IPS-20b (cell line): ENCODE measurements around the gene DNLZ.

Experiments
- H3K27ac ChIP-seq: one replicate; pipeline ENCODE4 v1.5.1; 2013; ENCODE audit warnings: low read length
- H3K27me3 ChIP-seq: 2 replicates; pipeline ENCODE4 v1.6.1; 2013; ENCODE audit warnings: mild to moderate bottlenecking, low read length, inconsistent platforms; ENCODE audit not compliant: insufficient read depth
- H3K36me3 ChIP-seq: 2 replicates; pipeline ENCODE4 v1.6.1; 2013; ENCODE audit warnings: low read depth, mild to moderate bottlenecking, inconsistent platforms, low read length, moderate library complexity; ENCODE audit not compliant: insufficient read depth
- H3K4me1 ChIP-seq: 2 replicates; pipeline ENCODE4 v1.6.1; 2013; ENCODE audit warnings: mild to moderate bottlenecking, control low read depth, inconsistent platforms, low read length, moderate library complexity; ENCODE audit not compliant: insufficient read depth
- H3K4me3 ChIP-seq: 2 replicates; pipeline ENCODE4 v1.5.1; 2013; ENCODE audit warnings: mild to moderate bottlenecking, low read length, inconsistent platforms
- H3K9ac ChIP-seq: 2 replicates; pipeline ENCODE4 v1.6.1; 2013; ENCODE audit warnings: low read depth, mild to moderate bottlenecking, inconsistent platforms, low read length, moderate library complexity
- H3K9me3 ChIP-seq: 2 replicates; pipeline ENCODE4 v1.6.1; 2013; ENCODE audit warnings: mild to moderate bottlenecking, low read depth, low read length, inconsistent platforms; ENCODE audit not compliant: insufficient read depth

DNLZ gene

GRCh38 chr9:136330406-136330990 is 33.0 kb downstream of the DNLZ start:
- Histone ChIP-seq H3K9ac (no peak overlapping the region), H3K4me3 (no peak overlapping the region), H3K27me3 (no peaks in the 10 kb centered on the region), H3K4me1 (peaks cover 9% of the 10 kb centered on the region), H3K36me3 (no peaks in the 10 kb centered on the region), H3K9me3 (no peaks in the 10 kb centered on the region), H3K27ac (no peak overlapping the region)

GRCh38 chr9:136329636-136330405 is 33.7 kb downstream of the DNLZ start:
- no peak overlapping the region for H3K4me3 ChIP-seq
- no peak overlapping the region for H3K27ac ChIP-seq
- no peaks in the 10 kb centered on the region for H3K27me3 ChIP-seq
- no peaks in the 10 kb centered on the region for H3K36me3 ChIP-seq
- no peak overlapping the region for H3K9ac ChIP-seq
- peaks cover 9% of the 10 kb centered on the region for H3K4me1 ChIP-seq
- H3K9me3 ChIP-seq, result no peaks in the 10 kb centered on the region

- Histone ChIP-seq H3K4me3 (no peak overlapping the region), H3K27me3 (no peaks in the 10 kb centered on the region)
These were observed 34.3 kb downstream of the DNLZ start for GRCh38 chr9:136329211-136329627.

DNA sequence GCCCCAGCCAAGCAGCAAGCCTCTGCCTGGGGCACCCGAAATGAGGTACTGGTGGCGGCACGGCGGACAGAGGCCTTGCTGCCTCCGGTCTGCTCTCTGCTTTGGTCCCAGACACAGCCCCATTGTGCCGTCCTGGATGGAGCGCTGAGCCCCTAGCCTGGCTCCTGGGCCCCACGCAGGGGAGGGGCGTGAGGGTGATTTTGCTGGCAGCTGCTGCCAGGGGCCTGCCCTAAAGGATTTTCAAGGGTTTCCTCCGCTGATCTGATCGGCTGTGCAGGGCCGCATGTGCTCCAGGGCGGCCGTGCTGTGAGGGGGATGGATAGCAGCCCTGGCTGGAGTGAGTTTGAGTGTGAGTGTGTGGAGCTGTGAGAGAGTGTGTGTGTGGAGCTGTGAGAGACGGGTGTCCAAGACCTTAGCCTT is 34.9 kb downstream of the DNLZ start:
- H3K27ac ChIP-seq, result no peak overlapping the region

More at GRCh38 chr9:136329211-136329627, 34.3 kb downstream of the DNLZ start:
- H3K36me3 ChIP-seq, result no peaks in the 10 kb centered on the region
- H3K9ac ChIP-seq, result peak overlapping the region; percentile 27; the same call in 1 of the 2 replicates
- H3K9me3 ChIP-seq, result no peaks in the 10 kb centered on the region
- no peak overlapping the region for H3K27ac ChIP-seq
- H3K4me1 ChIP-seq, result peaks cover 9% of the 10 kb centered on the region

DNA sequence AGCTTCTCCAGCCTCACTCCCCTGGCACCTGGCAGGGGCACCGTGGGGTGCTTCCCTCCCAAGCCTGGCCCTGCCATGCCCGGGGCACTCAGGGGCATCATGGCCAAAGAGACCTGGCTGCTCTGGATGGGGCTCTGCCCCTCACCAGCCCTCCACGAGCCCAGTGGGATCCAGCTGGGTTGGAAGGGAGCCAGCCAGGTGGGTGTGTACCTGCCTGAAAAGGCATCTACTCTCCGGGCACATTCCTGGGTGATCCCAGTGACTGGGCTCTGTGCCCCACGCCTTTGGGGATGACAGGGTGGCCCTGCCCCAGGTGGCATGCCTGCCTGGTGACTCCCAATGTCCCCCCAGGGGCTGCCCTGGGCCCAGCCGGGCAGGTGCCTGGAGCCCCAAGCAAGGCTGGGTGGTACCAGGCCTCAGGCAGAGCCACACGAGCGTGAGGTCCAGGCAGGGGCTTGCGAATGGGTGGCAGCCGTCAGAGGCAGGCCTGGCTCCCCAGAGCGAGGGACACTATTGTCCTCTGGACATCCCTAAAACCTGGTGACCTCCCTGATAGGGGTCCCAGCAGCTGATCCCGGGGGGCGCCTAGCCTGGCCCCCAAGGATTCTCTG is 35.4 kb downstream of the DNLZ start:
- Histone ChIP-seq H3K36me3 (no peaks in the 10 kb centered on the region), H3K27me3 (no peaks in the 10 kb centered on the region), H3K4me3 (peak overlapping the region; percentile 58; the same call in 1 of the 2 replicates), H3K27ac (no peak overlapping the region), H3K9ac (peak overlapping the region; percentile 53; the same call in 1 of the 2 replicates), H3K9me3 (no peaks in the 10 kb centered on the region), H3K4me1 (peaks cover 9% of the 10 kb centered on the region)

More for the DNA sequence above, 34.9 kb downstream of the DNLZ start:
- H3K36me3 ChIP-seq, result no peaks in the 10 kb centered on the region
- peaks cover 9% of the 10 kb centered on the region for H3K4me1 ChIP-seq
- peak overlapping the region; percentile 58; the same call in 1 of the 2 replicates for H3K4me3 ChIP-seq
- H3K27me3 ChIP-seq, result no peaks in the 10 kb centered on the region
- peak overlapping the region; percentile 53; the same call in 1 of the 2 replicates for H3K9ac ChIP-seq
- no peaks in the 10 kb centered on the region for H3K9me3 ChIP-seq

- H3K9ac ChIP-seq, result peak within 1 kb of the TSS; percentile 53; the same call in 1 of the 2 replicates
These were observed 36.1 kb downstream of the DNLZ start, which contains the start of gene GPSM1 for GRCh38 chr9:136327304-136327974. GPSM1 (plus strand) TSS chr9:136327539; CDS start chr9:136327696, 157 bp downstream.

GRCh38 chr9:136326761-136327303 is 36.7 kb downstream of the DNLZ start:
- Histone ChIP-seq H3K27me3 (no peaks in the 10 kb centered on the region), H3K4me3 (no peak overlapping the region), H3K27ac (no peak overlapping the region), H3K9me3 (no peaks in the 10 kb centered on the region), H3K36me3 (no peaks in the 10 kb centered on the region), H3K9ac (peak overlapping the region; percentile 30; the same call in 1 of the 2 replicates), H3K4me1 (peaks cover 9% of the 10 kb centered on the region)

More at GRCh38 chr9:136327304-136327974, 36.1 kb downstream of the DNLZ start, which contains the start of gene GPSM1:
- H3K4me3 ChIP-seq, result peak within 1 kb of the TSS; percentile 58; the same call in 1 of the 2 replicates
- no peaks in the 10 kb centered on the region for H3K9me3 ChIP-seq
- no peaks in the 10 kb centered on the region for H3K36me3 ChIP-seq
- no peak within 1 kb of the TSS for H3K27ac ChIP-seq
- peaks cover 9% of the 10 kb centered on the region for H3K4me1 ChIP-seq
- no peaks in the 10 kb centered on the region for H3K27me3 ChIP-seq

DNA sequence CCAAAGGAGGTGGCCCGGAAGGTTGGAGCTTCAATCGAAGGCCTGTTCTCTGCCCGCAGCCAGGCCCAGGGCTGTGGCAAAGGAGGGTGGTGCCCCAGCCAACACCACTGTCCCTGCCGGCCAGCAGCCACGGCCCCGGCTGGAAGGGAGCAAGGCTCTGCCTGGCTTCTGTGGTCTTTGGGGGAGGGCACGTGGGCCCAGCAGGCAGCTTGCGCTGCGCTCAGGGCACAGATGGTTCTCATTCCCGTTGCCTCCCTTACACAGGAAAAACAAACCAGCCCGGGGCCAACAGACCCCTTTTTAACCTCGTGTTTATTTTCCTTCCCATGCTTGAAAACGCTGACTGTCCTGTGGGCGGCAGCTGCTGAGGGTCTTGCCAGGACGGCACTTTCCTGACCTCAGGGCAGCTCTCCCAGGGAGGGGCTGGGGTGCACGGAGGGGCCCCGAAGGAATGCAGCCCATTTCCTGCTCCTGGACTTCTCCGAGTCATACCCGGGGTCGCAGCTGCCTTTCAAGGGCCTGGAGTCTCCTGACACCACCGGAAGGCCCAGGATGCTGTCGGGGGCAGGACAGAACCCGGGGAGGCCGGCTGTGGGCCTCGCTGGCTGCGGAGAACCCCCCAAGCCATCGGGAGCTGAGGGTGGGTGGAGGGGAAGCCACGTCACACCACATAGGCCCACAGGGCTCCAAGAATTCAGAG is 37.3 kb downstream of the DNLZ start:
- Histone ChIP-seq H3K36me3 (no peaks in the 10 kb centered on the region), H3K27me3 (no peaks in the 10 kb centered on the region), H3K9ac (peak overlapping the region; percentile 37; the same call in 1 of the 2 replicates), H3K9me3 (no peaks in the 10 kb centered on the region), H3K4me3 (no peak overlapping the region), H3K4me1 (peaks cover 9% of the 10 kb centered on the region), H3K27ac (no peak overlapping the region)

DNA sequence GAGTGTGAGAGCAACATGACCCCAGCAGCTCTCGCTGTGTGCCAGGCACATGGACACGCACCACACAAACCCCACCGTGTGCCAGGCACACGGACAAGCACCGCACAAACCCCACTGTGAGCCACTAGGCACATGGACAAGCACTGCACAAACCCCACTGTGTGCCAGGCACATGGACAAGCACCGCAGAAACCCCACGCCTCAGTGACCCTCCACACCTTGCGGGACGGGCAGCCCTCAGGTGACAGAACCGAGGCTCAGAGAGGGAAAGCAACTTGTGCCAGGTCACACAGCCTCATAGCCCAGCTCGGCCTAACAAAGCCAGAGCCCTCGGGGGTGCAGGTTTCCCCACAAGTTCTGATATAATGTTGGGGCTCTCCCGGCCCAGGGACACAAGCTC is 38.2 kb downstream of the DNLZ start:
- H3K4me1 ChIP-seq, result peaks cover 9% of the 10 kb centered on the region
- H3K36me3 ChIP-seq, result no peaks in the 10 kb centered on the region
- H3K9ac ChIP-seq, result no peak overlapping the region
- no peaks in the 10 kb centered on the region for H3K27me3 ChIP-seq
- no peak overlapping the region for H3K27ac ChIP-seq
- H3K4me3 ChIP-seq, result no peak overlapping the region
- no peaks in the 10 kb centered on the region for H3K9me3 ChIP-seq

DNA sequence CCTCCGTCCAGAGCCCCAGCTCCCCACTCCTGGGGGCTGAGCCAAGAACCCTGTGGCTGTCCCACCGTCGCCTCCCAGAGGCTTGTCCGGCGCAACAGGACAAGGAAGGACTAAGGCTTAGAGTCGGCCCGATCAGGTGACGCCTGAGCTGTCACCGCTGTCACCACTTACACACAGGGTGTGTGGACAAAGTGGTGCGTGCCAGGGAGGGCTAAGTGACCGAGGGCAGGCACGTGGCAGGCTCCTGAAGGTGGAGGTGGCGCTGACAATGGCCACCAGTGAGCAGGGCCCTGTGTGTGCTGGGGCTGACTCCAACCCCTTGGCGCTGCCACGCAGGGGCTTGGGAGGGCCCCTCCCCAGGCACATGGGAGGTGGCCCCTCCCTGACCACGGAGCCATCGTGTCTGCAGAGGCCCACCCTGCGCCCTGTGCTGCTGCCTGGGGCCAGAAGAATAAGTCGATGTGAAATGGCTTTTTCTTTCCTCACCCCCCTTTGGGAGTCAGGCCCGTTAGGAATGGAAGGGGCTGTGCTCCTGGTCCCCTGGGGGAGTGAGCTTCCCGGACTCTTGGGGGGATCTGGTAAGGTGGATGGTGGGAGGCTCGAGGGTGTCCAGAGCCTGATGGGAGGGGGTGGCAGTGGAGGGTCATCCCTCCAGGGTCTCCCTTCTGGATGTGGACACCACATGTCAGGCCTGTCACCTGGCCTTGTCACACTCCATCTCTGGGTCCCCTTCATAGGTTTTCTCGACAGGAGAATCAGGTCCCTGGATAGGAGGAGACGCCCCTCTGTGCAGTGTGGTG is 38.8 kb downstream of the DNLZ start:
- H3K27ac ChIP-seq, result no peak overlapping the region
- H3K4me3 ChIP-seq, result no peak overlapping the region

More for the DNA sequence above, 38.8 kb downstream of the DNLZ start:
- Histone ChIP-seq H3K9ac (no peak overlapping the region), H3K9me3 (no peaks in the 10 kb centered on the region), H3K27me3 (no peaks in the 10 kb centered on the region), H3K4me1 (peaks cover 9% of the 10 kb centered on the region), H3K36me3 (no peaks in the 10 kb centered on the region)
